GM12892 (cell line): ENCODE measurements around the gene CRTAC1.

ENCODE experiments used
- POLR2A ChIP-seq: IDR thresholded peaks from 2 replicates; pipeline ENCODE4 v1.6.1; 2011; ENCODE audit warnings: low read depth, low read length, control low read depth
- POLR2AphosphoS5 ChIP-seq: IDR thresholded peaks from 2 replicates; pipeline ENCODE4 v1.6.1; 2011; ENCODE audit warnings: low read depth, low read length, control low read depth

DNA sequence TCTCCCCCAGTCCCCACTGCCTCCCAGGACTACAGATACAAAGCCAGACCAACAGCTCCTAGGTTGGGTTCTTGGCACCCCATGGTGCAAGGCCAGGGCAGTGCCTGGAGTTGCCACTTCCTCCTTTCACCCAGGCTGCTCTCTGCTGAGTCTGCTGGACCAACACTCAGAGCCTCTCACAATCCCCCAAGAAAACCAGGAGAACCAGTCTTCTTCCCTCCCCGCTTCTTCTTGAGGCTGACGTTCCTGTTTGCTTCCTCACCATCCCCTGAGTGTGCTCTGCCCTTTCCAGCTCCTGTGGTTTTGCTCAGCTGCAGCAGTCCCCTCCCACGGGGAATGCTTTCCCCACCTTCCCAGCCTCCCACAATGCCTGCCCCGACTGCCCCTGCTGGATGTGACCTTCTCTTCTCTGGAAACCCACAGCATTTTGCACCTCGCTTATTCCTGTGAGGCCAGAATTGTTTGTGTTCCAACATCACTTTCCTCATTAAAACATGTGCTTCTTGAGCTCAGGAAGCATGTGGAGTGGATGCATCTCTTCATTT, 90.9 kb downstream of the CRTAC1 start:
- no peak for TF ChIP-seq POLR2A
- TF ChIP-seq POLR2AphosphoS5: no peak
